ENCODE measurements around the gene GABRG3.
"Not testable (repeated sequence)": the region's sequence is repeated elsewhere in the genome, so short reads cannot be mapped to it uniquely, and the experiment has no call there.

GABRG3 gene

GRCh38 chr15:27165590-27165989, 194.6 kb downstream of the GABRG3 start:
- in situ Hi-C loops (cut with MboI; ENCODE audit: low sequenced_read_pairs) = no loop called here
- no peak for DNase-seq (ENCODE audit: low spot score in 2 of 2)

GRCh38 chr15:27166917-27167316, 195.9 kb downstream of the GABRG3 start:
- no peak for DNase-seq (ENCODE audit: low spot score in 2 of 2)
- Histone ChIP-seq H3K27me3 (ENCODE audit: low read depth) (no peaks in the 10 kb centered on the region), H3K4me1 (no peaks in the 10 kb centered on the region), H3K36me3 (replicated peaks) (no peaks in the 10 kb centered on the region), H3K4me3 (no peak overlapping the region), H3K9me3 (no peaks in the 10 kb centered on the region)
- in situ Hi-C loops (cut with MboI; ENCODE audit: low sequenced_read_pairs) = no loop called here

More at GRCh38 chr15:27165590-27165989, 194.6 kb downstream of the GABRG3 start:
- no peaks in the 10 kb centered on the region for H3K9me3 ChIP-seq
- H3K27me3 ChIP-seq (ENCODE audit: low read depth) = no peaks in the 10 kb centered on the region
- no peaks in the 10 kb centered on the region for H3K36me3 ChIP-seq (replicated peaks)
- H3K4me3 ChIP-seq = no peak overlapping the region
- no peaks in the 10 kb centered on the region for H3K4me1 ChIP-seq

- H3K4me1 ChIP-seq = no peaks in the 10 kb centered on the region
- H3K36me3 ChIP-seq (replicated peaks) = no peaks in the 10 kb centered on the region
- no peaks in the 10 kb centered on the region for H3K9me3 ChIP-seq
- no peaks in the 10 kb centered on the region for H3K27me3 ChIP-seq (ENCODE audit: low read depth)
- DNase-seq (ENCODE audit: low spot score in 2 of 2) = no peak
- in situ Hi-C loops (cut with MboI; ENCODE audit: low sequenced_read_pairs) = no loop called here
- H3K4me3 ChIP-seq = no peak overlapping the region
These were observed 196.8 kb downstream of the GABRG3 start for GRCh38 chr15:27167738-27168137.

GRCh38 chr15:27170851-27171250, 199.9 kb downstream of the GABRG3 start:
- H3K4me1 ChIP-seq = no peaks in the 10 kb centered on the region
- H3K27me3 ChIP-seq (ENCODE audit: low read depth) = no peaks in the 10 kb centered on the region
- no peak for DNase-seq (ENCODE audit: low spot score in 2 of 2)
- in situ Hi-C loops (cut with MboI; ENCODE audit: low sequenced_read_pairs) = no loop called here
- no peaks in the 10 kb centered on the region for H3K36me3 ChIP-seq (replicated peaks)
- H3K4me3 ChIP-seq = no peak overlapping the region
- peaks cover 3% of the 10 kb centered on the region; the same call in 1 of the 2 replicates for H3K9me3 ChIP-seq

GRCh38 chr15:27172821-27173220, 201.8 kb downstream of the GABRG3 start:
- in situ Hi-C loops (cut with MboI; ENCODE audit: low sequenced_read_pairs) = no loop called here
- Histone ChIP-seq H3K4me1 (no peaks in the 10 kb centered on the region), H3K27me3 (ENCODE audit: low read depth) (no peaks in the 10 kb centered on the region), H3K9me3 (peaks cover 6% of the 10 kb centered on the region), H3K36me3 (replicated peaks) (no peaks in the 10 kb centered on the region), H3K4me3 (no peak overlapping the region)
- no peak for DNase-seq (ENCODE audit: low spot score in 2 of 2)

- in situ Hi-C loops (cut with MboI; ENCODE audit: low sequenced_read_pairs) = no loop called here
- Histone ChIP-seq H3K4me3 (no peak overlapping the region), H3K27me3 (ENCODE audit: low read depth) (no peaks in the 10 kb centered on the region), H3K4me1 (no peaks in the 10 kb centered on the region), H3K36me3 (replicated peaks) (no peaks in the 10 kb centered on the region), H3K9me3 (peaks cover 6% of the 10 kb centered on the region)
- no peak for DNase-seq (ENCODE audit: low spot score in 2 of 2)
These were observed 204.6 kb downstream of the GABRG3 start for GRCh38 chr15:27175472-27176153.

- Histone ChIP-seq H3K36me3 (replicated peaks) (no peaks in the 10 kb centered on the region), H3K9me3 (peaks cover 6% of the 10 kb centered on the region), H3K4me1 (no peaks in the 10 kb centered on the region), H3K4me3 (no peak overlapping the region), H3K27me3 (ENCODE audit: low read depth) (no peaks in the 10 kb centered on the region)
- no peak for DNase-seq (ENCODE audit: low spot score in 2 of 2)
- in situ Hi-C loops (cut with MboI; ENCODE audit: low sequenced_read_pairs) = no loop called here
These were observed 205.9 kb downstream of the GABRG3 start for GRCh38 chr15:27176785-27177406.

GRCh38 chr15:27179789-27180188, 208.8 kb downstream of the GABRG3 start:
- Histone ChIP-seq H3K4me3 (no peak overlapping the region), H3K4me1 (no peaks in the 10 kb centered on the region), H3K27me3 (ENCODE audit: low read depth) (no peaks in the 10 kb centered on the region), H3K36me3 (replicated peaks) (no peaks in the 10 kb centered on the region), H3K9me3 (peaks cover 3% of the 10 kb centered on the region; the same call in 1 of the 2 replicates)
- DNase-seq (ENCODE audit: low spot score in 2 of 2) = no peak
- in situ Hi-C loops (cut with MboI; ENCODE audit: low sequenced_read_pairs) = no loop called here

GRCh38 chr15:27182561-27183110, 211.7 kb downstream of the GABRG3 start:
- no peaks in the 10 kb centered on the region for H3K4me1 ChIP-seq
- no peaks in the 10 kb centered on the region for H3K27me3 ChIP-seq (ENCODE audit: low read depth)
- no peak for DNase-seq (ENCODE audit: low spot score in 2 of 2)
- in situ Hi-C loops (cut with MboI; ENCODE audit: low sequenced_read_pairs) = no loop called here
- H3K9me3 ChIP-seq = no peaks in the 10 kb centered on the region
- no peak overlapping the region for H3K4me3 ChIP-seq
- H3K36me3 ChIP-seq (replicated peaks) = no peaks in the 10 kb centered on the region

GRCh38 chr15:27183201-27183600, 212.2 kb downstream of the GABRG3 start:
- H3K9me3 ChIP-seq = no peaks in the 10 kb centered on the region
- in situ Hi-C loops (cut with MboI; ENCODE audit: low sequenced_read_pairs) = no loop called here
- no peak for DNase-seq (ENCODE audit: low spot score in 2 of 2)
- H3K27me3 ChIP-seq (ENCODE audit: low read depth) = no peaks in the 10 kb centered on the region
- H3K36me3 ChIP-seq (replicated peaks) = no peaks in the 10 kb centered on the region
- H3K4me3 ChIP-seq = no peak overlapping the region
- H3K4me1 ChIP-seq = no peaks in the 10 kb centered on the region

- DNase-seq (ENCODE audit: low spot score in 2 of 2); in situ Hi-C loops (cut with MboI; ENCODE audit: low sequenced_read_pairs); H3K4me3 ChIP-seq: not testable (repeated sequence)
These were observed 220.5 kb downstream of the GABRG3 start for GRCh38 chr15:27191515-27191914.

GRCh38 chr15:27196691-27197090, 225.7 kb downstream of the GABRG3 start:
- Histone ChIP-seq H3K27me3 (ENCODE audit: low read depth) (no peaks in the 10 kb centered on the region), H3K36me3 (replicated peaks) (no peaks in the 10 kb centered on the region), H3K9me3 (no peaks in the 10 kb centered on the region), H3K4me1 (no peaks in the 10 kb centered on the region), H3K4me3 (no peak overlapping the region)
- in situ Hi-C loops (cut with MboI; ENCODE audit: low sequenced_read_pairs) = no loop called here
- DNase-seq (ENCODE audit: low spot score in 2 of 2) = no peak

More at GRCh38 chr15:27191515-27191914, 220.5 kb downstream of the GABRG3 start:
- H3K9me3 ChIP-seq; H3K36me3 ChIP-seq (replicated peaks); H3K27me3 ChIP-seq (ENCODE audit: low read depth); H3K4me1 ChIP-seq: not testable (repeated sequence)

GRCh38 chr15:27201425-27201824, 230.4 kb downstream of the GABRG3 start:
- Histone ChIP-seq H3K9me3 (no peaks in the 10 kb centered on the region), H3K4me3 (no peak overlapping the region), H3K27me3 (ENCODE audit: low read depth) (no peaks in the 10 kb centered on the region), H3K4me1 (no peaks in the 10 kb centered on the region), H3K36me3 (replicated peaks) (no peaks in the 10 kb centered on the region)
- no peak for DNase-seq (ENCODE audit: low spot score in 2 of 2)
- in situ Hi-C loops (cut with MboI; ENCODE audit: low sequenced_read_pairs) = no loop called here

- Histone ChIP-seq H3K36me3 (replicated peaks) (no peaks in the 10 kb centered on the region), H3K4me1 (no peaks in the 10 kb centered on the region), H3K4me3 (no peak overlapping the region), H3K9me3 (no peaks in the 10 kb centered on the region), H3K27me3 (ENCODE audit: low read depth) (no peaks in the 10 kb centered on the region)
- in situ Hi-C loops (cut with MboI; ENCODE audit: low sequenced_read_pairs) = no loop called here
- no peak for DNase-seq (ENCODE audit: low spot score in 2 of 2)
These were observed 239.2 kb downstream of the GABRG3 start for GRCh38 chr15:27210176-27210575.
